GM10266 (cell line): ENCODE results near the gene MAK.

ENCODE experiments used
- DNase-seq: peaks from one replicate; pipeline ENCODE4 v3.0.0; 2012; ENCODE audit errors: extremely low spot score
- TF ChIP-seq, protein P1 (sequence below): IDR thresholded peaks from 2 replicates; pipeline ENCODE4 v1.5.1; 2012; ENCODE audit warnings: mild to moderate bottlenecking, low read depth; ENCODE audit not compliant: control insufficient read depth, insufficient read depth; ENCODE audit errors: missing control alignments

MAK gene

GRCh38 chr6:10736731-10737130 lies 101.6 kb downstream of the MAK start:
- TF ChIP-seq, protein P1, sequence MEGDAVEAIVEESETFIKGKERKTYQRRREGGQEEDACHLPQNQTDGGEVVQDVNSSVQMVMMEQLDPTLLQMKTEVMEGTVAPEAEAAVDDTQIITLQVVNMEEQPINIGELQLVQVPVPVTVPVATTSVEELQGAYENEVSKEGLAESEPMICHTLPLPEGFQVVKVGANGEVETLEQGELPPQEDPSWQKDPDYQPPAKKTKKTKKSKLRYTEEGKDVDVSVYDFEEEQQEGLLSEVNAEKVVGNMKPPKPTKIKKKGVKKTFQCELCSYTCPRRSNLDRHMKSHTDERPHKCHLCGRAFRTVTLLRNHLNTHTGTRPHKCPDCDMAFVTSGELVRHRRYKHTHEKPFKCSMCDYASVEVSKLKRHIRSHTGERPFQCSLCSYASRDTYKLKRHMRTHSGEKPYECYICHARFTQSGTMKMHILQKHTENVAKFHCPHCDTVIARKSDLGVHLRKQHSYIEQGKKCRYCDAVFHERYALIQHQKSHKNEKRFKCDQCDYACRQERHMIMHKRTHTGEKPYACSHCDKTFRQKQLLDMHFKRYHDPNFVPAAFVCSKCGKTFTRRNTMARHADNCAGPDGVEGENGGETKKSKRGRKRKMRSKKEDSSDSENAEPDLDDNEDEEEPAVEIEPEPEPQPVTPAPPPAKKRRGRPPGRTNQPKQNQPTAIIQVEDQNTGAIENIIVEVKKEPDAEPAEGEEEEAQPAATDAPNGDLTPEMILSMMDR: no peak
- DNase-seq: no peak

DNA sequence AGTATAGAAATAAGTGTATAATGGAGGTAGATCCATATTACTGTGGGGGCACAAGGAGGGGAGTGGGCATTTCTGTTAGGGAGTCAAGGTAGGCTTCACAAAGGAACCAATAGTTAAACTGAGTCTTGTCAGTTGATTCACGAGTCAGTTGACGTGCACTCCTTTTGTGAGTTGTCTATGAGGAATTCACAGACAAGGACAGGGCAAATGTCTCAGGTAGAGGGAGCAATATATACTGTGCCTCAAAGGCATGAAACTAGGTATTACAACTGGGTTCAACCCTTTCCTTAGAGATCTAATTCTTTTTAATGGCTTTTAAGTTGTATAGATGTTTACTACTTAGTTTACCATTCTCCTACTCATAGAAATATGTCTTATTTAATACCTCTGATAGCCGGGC lies 104.5 kb downstream of the MAK start:
- no peak for DNase-seq
- TF ChIP-seq, protein P1: no peak

DNA sequence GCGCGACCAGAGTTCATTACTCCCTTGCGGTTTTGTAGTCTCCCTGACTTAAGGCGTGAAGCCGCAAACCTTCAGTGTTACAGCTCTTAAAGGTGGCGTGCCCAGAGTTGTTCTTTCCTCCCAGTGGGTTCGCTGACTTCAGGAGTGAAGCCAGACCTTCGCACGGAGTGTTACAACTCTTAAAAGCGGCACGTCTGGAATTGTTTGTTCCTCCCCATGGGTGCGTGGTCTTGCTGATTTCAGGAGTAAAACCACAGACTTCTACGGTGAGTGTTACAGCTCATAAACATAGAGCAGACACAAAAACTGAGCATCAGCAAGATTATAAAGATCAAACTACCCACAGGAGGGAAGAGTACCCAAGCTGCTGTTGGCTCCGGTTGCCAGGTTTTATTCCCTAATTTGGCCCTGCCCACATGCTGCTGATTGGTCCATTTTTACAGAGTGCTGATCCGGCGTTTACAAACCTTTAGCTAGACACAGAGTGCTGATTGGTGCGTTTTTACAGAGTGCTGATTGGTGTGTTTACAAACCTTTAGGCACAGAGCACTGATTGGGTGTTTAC lies 105.1 kb downstream of the MAK start:
- TF ChIP-seq, protein P1: no peak
- no peak for DNase-seq

DNA sequence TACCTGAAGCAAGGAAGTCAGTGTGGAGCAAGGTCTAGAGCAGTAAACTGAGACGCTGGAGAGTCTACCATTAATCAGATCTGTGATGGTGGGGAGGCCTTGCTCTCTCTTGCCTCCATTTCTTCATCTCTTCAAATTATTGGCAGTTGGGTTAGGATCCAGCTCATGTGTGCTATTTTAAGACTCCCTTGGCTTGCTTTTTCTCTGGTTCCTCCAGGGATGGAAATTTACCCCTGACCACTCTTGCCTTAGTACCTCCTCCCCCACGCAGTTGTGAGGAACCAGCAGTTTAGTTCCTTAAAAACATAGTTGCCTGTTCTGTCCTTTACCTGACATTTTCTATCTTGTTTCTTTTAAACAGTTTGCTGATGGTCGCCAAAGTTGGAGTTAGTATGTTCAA lies 108.1 kb downstream of the MAK start:
- TF ChIP-seq, protein P1: no peak
- DNase-seq: no peak

DNA sequence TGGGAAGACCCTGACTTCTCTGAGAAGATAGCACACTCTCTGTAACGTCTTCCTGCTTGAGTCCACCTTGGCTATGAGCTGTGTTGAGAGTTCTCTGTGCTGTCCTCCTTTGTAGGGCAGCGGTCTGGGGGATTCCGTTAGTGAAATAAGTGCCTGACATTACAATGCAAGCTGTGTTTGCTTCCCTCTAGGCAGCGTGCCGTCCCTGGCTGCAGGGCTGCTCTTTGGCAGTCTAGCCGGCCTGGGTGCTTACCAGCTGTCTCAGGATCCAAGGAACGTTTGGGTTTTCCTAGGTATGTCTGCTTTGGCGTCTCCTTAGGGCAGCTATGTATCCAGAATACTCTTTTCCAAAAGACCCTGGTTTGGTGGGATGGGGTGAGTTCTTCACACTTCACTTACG lies 112.6 kb downstream of the MAK start:
- TF ChIP-seq, protein P1: no peak
- DNase-seq: no peak

DNA sequence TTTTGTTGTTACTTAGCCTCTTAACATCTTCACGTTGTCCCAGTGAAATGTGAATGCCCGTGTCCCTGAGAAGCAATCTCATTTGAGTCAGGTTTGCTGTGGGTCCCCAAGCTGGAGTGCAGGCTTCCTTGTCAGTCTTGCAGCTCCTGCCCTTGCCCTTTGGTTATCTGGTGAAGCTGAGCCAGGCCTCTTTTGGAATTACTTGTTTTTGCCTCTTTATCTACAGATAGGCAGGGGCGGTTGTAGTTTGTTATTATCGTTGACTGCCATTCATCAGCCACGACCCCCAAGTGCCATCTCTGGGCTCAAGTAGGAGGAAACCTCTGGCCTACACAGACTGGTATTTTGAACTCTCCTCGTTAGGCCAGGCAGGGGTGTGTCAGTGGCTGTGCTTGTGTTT lies 113.3 kb downstream of the MAK start:
- no peak for DNase-seq
- TF ChIP-seq, protein P1: no peak

- no peak for DNase-seq
- TF ChIP-seq, protein P1: no peak
Observed at GRCh38 chr6:10723567-10723881, 114.8 kb downstream of the MAK start.
